Endothelial cell of umbilical vein (primary cell): ENCODE data around the gene PRSS57. TPM values are rescaled to one million over a fixed set of nuclear protein-coding genes. Genes with fewer than 3 reads are reported as not detected.

Experiments
- BruUV-seq: library from RNA; stranded (reverse); fragments of 400-500 nt; replicated peaks from 2 replicates; lab custom pipeline; 2021; lab: Mats Ljungman, UMichigan
- CTCF ChIA-PET: fragments of 300-600, 350-600 bp; sonication (Branson Sonifier 250); formaldehyde crosslinking; loops from one replicate; lab custom pipeline; 2021; ENCODE audit warnings: antibody characterized with exemption, inconsistent platforms; lab: Charles Lee
- POLR2A ChIA-PET: fragments of 300-600, 350-600 bp; sonication (Branson Sonifier 250); formaldehyde crosslinking; loops from one replicate; lab custom pipeline; 2021; ENCODE audit warnings: antibody characterized with exemption, inconsistent platforms; lab: Charles Lee
- DNase-seq: peaks from one replicate; pipeline ENCODE4 v3.0.0-alpha.2; 2011; ENCODE audit warnings: low read depth, low spot score
- FAIRE-seq: peaks from 2 replicates; lab custom pipeline; 2011; peaks lifted over from hg19 to GRCh38; lab: Jason Lieb, UNC
- H2AFZ ChIP-seq: 2 replicates; pipeline ENCODE4 v1.6.0; 2012; ENCODE audit warnings: low read depth, low read length, control low read depth, inconsistent platforms
- H3K27ac ChIP-seq: 2 replicates; pipeline ENCODE4 v1.5.1; 2011; ENCODE audit warnings: low read depth, mild to moderate bottlenecking, control low read depth, low read length, moderate library complexity; ENCODE audit not compliant: insufficient read depth
- H3K27me3 ChIP-seq, 2 experiments: 2 replicates each; pipeline versions ENCODE4 v1.6.0 to v1.6.1; 2011; ENCODE audit warnings: low read length in 2 of 2, mixed read lengths in 1 of 2; ENCODE audit not compliant: control insufficient read depth in 2 of 2, insufficient read depth in 2 of 2
- H3K36me3 ChIP-seq, 2 experiments: 2 replicates in 1 of 2; 3 replicates in 1 of 2; pipeline ENCODE4 v1.5.1; 2011; ENCODE audit warnings: low read length in 2 of 2, mild to moderate bottlenecking in 1 of 2, moderate library complexity in 1 of 2; ENCODE audit not compliant: control insufficient read depth in 2 of 2, insufficient read depth in 2 of 2; ENCODE audit errors: extremely low read depth in 1 of 2
- H3K4me1 ChIP-seq: 3 replicates; pipeline ENCODE4 v1.5.1; 2011; ENCODE audit warnings: mild to moderate bottlenecking, low read length; ENCODE audit not compliant: control insufficient read depth, insufficient read depth; ENCODE audit errors: extremely low read depth
- H3K4me2 ChIP-seq: 2 replicates; pipeline ENCODE4 v1.6.1; 2011; ENCODE audit warnings: low read length, control low read depth, mixed read lengths; ENCODE audit not compliant: insufficient read depth
- H3K4me3 ChIP-seq, 3 experiments: fragments of 200-600 bp in 1 of 3; sonication (generic), shearing (Covaris generic) in 1 of 3; replicated peaks in 1 of 3; 2 replicates each; pipeline ENCODE4 v1.5.1; 2011 to 2016; ENCODE audit warnings: control low read depth in 3 of 3, low read length in 3 of 3, mild to moderate bottlenecking in 2 of 3, inconsistent platforms in 1 of 3, low read depth in 1 of 3, moderate library complexity in 1 of 3; ENCODE audit not compliant: insufficient read depth in 1 of 3
- H3K79me2 ChIP-seq: 2 replicates; pipeline ENCODE4 v1.6.0; 2012; ENCODE audit warnings: low read length, inconsistent platforms; ENCODE audit not compliant: control insufficient read depth, insufficient read depth
- H3K9ac ChIP-seq: replicated peaks from 2 replicates; pipeline ENCODE3; 2011; ENCODE audit warnings: low read length, control low read depth; ENCODE audit not compliant: insufficient read depth; ENCODE audit errors: extremely low read depth
- H3K9me1 ChIP-seq: replicated peaks from 3 replicates; pipeline ENCODE4 v1.6.0; 2011; ENCODE audit warnings: mild to moderate bottlenecking, low read length; ENCODE audit not compliant: control insufficient read depth, insufficient read depth; ENCODE audit errors: extremely low read depth
- H3K9me3 ChIP-seq: replicated peaks from 2 replicates; pipeline ENCODE4 v1.5.1; 2012; ENCODE audit warnings: low read length, inconsistent platforms; ENCODE audit not compliant: control insufficient read depth, insufficient read depth
- H4K20me1 ChIP-seq: replicated peaks from 2 replicates; pipeline ENCODE3; 2011; ENCODE audit warnings: mild to moderate bottlenecking, low read length; ENCODE audit not compliant: control insufficient read depth, insufficient read depth; ENCODE audit errors: extremely low read depth
- CTCF ChIP-seq, 2 donors: IDR thresholded peaks; 1 replicate in 1 of 2; 2 replicates in 1 of 2; pipeline ENCODE4 v1.5.1; 2011; ENCODE audit warnings: low read length in 2 of 2, mild to moderate bottlenecking in 2 of 2, moderate library complexity in 2 of 2, control low read depth in 1 of 2, inconsistent platforms in 1 of 2, low read depth in 1 of 2; ENCODE audit not compliant: insufficient read depth in 1 of 2; ENCODE audit errors: extremely low read depth in 1 of 2
- FOS ChIP-seq: IDR thresholded peaks from 2 replicates; pipeline ENCODE4 v1.6.1; 2011; ENCODE audit warnings: mild to moderate bottlenecking, low read length, moderate library complexity, borderline replicate concordance; ENCODE audit not compliant: insufficient read depth
- GATA2 ChIP-seq: IDR thresholded peaks from 2 replicates; pipeline ENCODE4 v1.7.0; 2011; ENCODE audit warnings: low read depth, mild to moderate bottlenecking, moderate library complexity, mixed read lengths, low read length; ENCODE audit not compliant: insufficient read length, insufficient read depth
- JUN ChIP-seq: IDR thresholded peaks from 2 replicates; pipeline ENCODE4 v1.6.1; 2011; ENCODE audit warnings: borderline replicate concordance, low read depth; ENCODE audit not compliant: insufficient read length, insufficient read depth
- MYC ChIP-seq: IDR thresholded peaks from one replicate; pipeline ENCODE4 v1.6.1; 2011; ENCODE audit warnings: mild to moderate bottlenecking, low read depth, low read length
- POLR2AphosphoS5 ChIP-seq: IDR thresholded peaks from 2 replicates; pipeline ENCODE4 v1.6.1; 2012; ENCODE audit warnings: low read depth, mild to moderate bottlenecking, control low read depth, low read length, moderate library complexity; ENCODE audit not compliant: insufficient read depth
- dilution Hi-C: fragments of 300-500 bp; cut with MboI; formaldehyde crosslinking; loops from one replicate; pipeline ENCODE4 v1.15.0; 2019; ENCODE audit warnings: low sequenced_read_pairs; ENCODE audit not compliant: extremely low pct_ligation_motif_present
- intact Hi-C: fragments of 100-400 bp; cut with micrococcal nuclease; formaldehyde crosslinking; loops from one replicate; pipeline ENCODE4 v1.10.0; 2022
- polyA plus RNA-seq, 4 experiments: library from polyadenylated mRNA; depleted of rRNA in 3 of 4; stranded (reverse) in 3 of 4; unstranded in 1 of 4; fragments of >200 nt; gene quantifications; 2 replicates each; pipeline versions ENCODE4 v1.2.1 to v1.2.3, GENCODE V29; 2011 to 2012; ENCODE audit warnings: missing spikeins in 1 of 4
- total RNA-seq: library from RNA; stranded (reverse); gene quantifications from 2 replicates; pipeline ENCODE4 v1.2.3, GENCODE V29; 2021

PRSS57 gene
- total and polyA plus RNA-seq, 2 donors (not counting 3 experiments of a cell fraction or from before 2014, with no cell fraction given): not detected

GRCh38 chr19:657611-658010 is 37.6 kb downstream of the PRSS57 start:
- no peak overlapping the region for H3K4me2 ChIP-seq
- peaks cover 0 to 11% of the 10 kb centered on the region in 2 experiments for H3K36me3 ChIP-seq
- BruUV-seq: no TSS peak
- H4K20me1 ChIP-seq: no peaks in the 10 kb centered on the region
- TF ChIP-seq GATA2 (no peak), MYC (no peak), JUN (no peak), CTCF (IDR thresholded peaks at IDR 0.05; ENCODE audit: extremely low read depth in 1 of 2, insufficient read depth in 1 of 2, low read depth in 1 of 2, low read length in 2 of 2) (no peak), POLR2AphosphoS5 (no peak), FOS (no peak)
- peaks cover 97% of the 10 kb centered on the region for H3K79me2 ChIP-seq
- dilution Hi-C loops: no loop called here
- H3K27ac ChIP-seq: no peak overlapping the region
- H3K9me1 ChIP-seq: no peaks in the 10 kb centered on the region
- POLR2A ChIA-PET: no interaction called here
- H3K4me3 ChIP-seq: no peak overlapping the region
- DNase-seq (no peak), FAIRE-seq (no peak)
- H3K9me3 ChIP-seq: no peaks in the 10 kb centered on the region
- H2AFZ ChIP-seq: no peak overlapping the region
- intact Hi-C loops: no loop called here
- H3K9ac ChIP-seq: no peak overlapping the region
- no peaks in the 10 kb centered on the region for H3K27me3 ChIP-seq
- peaks cover 14% of the 10 kb centered on the region for H3K4me1 ChIP-seq
- CTCF ChIA-PET: no interaction called here
